HG02943 (cell line): ENCODE measurements around the gene ANKRD35.

ENCODE experiments used
- ATAC-seq: cut with Tn5 transposase; IDR thresholded peaks from one replicate; pipeline ENCODE4 v1.9.1; 2021; ENCODE audit warnings: mild to moderate bottlenecking, low read depth, moderate library complexity; ENCODE audit not compliant: unreplicated experiment

ANKRD35 gene

DNA sequence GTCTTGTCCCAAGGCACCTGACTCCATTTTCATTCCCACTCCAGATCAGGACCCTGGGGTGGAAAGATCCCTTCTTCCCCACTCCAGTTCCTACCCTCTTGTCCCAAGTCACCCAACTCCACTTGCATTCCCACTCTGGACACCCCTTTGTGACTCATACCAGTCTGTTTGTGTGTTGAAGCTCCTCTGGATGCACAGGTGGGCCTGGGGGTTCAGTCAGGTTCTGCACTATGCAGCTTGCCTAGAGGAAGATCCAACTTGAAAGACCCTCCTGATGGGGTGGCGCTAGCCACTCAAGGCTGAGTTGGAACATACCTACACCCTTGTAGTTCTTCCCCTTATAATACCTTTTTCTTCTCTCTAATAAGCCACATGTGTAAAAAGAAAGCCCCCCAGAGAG is 9.8 kb upstream of the ANKRD35 start:
- no peak for ATAC-seq

DNA sequence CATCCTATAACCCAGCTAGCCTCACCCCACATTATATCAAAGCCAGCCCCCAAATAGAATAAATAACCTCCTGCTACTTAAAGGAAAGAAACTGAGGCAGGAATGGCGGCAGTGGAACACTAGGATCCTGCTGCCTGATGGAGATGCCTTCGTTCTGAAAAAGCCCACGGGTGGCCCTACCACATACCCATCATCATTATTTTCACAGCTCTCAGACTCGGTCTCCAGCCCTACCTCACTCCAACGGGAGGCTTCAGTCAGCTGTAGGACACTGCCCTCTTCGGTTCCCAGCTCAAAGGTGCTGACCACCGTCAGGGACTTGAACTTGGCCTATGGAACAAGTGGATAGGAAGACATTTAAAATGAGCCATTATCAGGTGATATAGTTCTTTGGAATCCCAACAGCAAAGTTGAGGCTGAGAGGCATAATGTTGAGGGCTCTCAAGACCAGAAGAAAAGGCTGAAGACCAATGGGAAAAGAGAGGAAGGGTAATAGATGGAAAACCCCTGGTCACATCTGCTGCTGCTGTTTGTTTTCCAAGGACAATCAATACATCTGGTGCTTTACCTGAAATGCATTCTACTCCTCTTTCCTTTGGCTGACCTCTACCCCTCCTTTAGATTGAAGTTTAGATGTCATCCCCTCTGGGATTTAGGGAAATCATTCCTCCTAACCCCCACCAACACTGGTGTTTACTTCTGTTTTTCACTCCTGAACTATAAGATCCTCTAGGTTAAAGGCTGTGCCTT is 7.8 kb upstream of the ANKRD35 start:
- no peak for ATAC-seq

DNA sequence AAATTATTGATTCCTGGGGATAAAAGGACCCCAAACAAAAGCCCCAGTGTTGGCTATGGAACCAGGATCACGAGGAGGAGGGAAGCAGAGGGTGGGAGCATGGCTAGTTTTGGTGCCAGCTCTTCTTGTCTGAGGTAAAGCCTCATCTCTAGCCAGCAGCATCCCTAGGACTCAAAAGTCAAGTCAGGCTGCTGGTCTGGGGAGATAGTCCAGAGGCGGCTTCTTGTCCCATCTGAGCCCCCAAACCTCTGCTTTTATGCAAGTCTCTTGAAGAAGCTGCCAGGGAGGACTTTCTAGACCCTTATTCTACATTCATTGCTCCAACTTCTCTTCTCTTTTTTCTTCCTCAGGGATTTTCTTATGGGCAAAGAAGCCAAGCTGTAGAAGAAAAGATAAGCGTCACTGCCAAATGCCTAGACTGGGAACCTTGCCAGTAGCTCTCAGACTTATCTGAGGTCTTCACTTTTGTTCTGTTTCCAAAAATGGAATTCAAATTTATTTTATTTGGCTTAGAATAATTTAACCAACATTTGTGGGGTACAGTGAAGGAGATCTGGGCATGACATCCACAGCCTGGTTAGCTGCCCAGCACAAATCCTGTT is 6.9 kb upstream of the ANKRD35 start:
- ATAC-seq, result no peak

DNA sequence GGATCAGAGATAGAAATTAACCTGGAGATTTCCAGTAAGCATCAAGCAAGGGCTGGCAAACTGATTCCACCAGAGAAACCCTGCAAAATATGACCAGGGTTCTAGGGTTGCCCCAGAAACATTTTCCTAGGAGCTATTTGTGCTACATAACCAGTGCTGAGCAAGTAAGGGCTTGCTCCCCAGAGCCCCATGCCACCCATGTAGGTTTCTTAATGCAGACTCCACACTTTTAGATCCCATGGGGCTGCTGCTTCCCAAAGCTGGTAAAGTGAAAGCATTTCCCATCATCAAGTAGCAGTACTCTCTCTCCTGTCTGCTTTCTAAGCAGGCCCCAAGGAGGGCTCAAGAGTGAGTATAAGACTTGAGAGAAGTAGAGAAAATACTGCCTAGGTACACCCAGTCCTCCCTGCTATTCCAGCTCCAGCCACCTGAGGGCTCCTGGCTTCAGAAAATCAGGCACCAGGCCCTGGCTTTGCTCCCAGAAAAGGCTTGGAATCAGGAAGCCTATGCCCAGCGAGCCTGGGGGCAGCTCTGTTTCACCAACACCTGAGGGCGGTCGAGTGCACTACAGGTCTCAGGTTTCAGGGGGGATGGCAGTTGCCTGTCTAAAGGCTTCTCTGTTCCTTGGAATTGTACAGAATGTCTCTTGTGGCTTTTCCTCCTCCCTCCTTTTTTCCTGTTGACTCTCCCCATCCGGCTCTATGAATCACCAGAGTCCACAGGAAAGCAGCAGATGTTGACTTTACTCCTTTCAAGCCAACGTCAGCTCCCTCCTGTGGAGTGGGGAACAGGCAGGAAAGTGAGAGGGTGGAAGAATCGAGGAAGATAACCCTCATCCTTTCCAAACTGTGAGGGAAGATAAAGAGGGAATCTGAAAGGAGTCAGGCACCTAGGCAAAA is 6.2 kb upstream of the ANKRD35 start:
- ATAC-seq, result no peak

DNA sequence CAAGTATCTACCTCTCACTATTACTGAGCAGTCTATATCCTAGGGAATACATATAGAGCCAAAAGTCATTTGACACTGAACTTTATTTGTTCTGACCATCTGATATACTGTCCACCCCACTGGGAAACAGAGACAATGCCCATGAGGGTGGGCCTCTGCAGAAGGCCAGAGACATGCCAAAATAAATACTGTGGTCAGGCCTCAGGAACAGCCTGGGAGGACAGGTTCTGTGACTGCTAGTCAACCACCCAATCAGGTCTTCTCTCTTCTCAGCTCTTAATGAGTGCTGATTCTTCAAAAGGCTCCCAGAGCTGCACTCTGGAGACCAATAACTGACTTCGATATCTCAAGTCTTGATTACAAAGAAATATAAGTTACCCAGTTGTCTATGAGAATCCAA is 5.5 kb upstream of the ANKRD35 start:
- ATAC-seq, result no peak

DNA sequence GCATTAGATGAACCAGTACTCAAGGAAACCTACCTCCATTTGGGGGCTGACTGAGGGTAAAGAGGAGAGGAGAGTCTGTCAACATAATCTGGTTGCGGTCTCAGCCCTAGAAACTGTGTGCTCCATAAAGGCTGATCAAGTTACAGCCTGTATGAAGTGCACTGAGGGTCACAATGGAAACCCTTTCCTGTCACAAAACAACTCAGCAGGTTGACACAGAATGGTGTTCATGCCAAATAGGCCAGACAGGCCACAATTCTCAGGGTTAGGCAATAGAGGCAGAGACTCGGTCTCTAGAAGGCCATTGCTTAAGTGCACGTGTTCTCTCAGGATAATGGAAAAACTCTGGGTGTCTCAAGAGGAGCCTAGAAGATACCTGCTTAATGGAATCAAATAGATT is 4.1 kb upstream of the ANKRD35 start:
- no peak for ATAC-seq

DNA sequence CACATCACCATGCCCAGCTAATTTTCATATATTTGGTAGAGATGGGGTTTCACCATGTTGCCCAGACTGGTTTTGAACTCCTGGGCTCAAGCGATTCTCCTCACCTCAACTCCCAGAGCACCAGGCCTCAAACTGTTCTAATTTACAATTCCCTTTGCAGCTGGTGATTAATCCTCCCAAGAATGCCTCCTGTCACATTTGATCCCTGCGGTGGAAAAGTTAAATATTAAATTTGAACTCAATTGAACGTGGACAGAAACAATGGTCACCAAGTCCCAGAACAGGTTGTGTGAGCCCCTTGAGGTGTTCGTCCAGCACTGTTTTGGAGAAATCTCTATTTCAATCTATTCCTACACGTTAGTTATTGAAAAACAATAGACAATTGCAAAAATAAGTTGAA is 2.0 kb upstream of the ANKRD35 start:
- no peak for ATAC-seq

DNA sequence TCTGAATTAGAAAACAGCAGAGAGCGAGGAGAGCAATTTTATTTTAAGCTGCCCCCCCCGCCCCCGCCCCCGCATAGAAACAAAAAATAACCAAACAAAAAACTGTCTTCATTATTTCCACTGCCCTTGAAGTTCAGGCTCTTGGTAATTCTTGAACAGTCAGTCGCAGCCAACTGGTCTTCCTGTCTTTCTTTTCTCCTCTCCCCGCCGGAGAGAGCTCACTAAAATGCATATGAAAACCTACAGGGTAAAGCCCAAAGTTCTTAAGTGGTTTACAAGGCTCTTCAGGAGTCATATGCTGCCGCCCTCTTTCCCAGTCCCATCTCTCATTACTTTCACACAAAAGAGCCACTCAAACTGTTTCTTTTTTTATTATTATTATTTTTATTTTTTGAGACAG is 1.1 kb upstream of the ANKRD35 start:
- no peak for ATAC-seq

DNA sequence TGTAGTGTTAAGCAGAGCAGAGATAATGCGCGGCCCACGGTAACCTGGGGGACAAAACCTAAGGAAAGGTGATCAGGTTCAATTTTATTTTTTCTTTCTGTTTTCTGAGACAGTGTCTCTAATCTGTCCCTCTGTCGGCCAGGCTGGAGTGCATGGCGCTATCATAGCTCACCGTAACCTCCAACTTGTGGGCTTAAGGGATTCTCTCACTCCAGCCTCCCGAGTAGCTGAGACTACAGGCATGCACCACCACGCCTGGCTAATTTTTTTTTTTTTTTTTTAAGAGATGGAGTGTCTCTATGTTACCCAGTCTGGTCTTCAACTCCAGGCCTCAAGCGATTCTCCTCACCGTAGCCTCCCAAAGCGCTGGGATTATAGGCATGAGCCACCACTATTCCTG is 724 bp upstream of the ANKRD35 start:
- no peak for ATAC-seq

DNA sequence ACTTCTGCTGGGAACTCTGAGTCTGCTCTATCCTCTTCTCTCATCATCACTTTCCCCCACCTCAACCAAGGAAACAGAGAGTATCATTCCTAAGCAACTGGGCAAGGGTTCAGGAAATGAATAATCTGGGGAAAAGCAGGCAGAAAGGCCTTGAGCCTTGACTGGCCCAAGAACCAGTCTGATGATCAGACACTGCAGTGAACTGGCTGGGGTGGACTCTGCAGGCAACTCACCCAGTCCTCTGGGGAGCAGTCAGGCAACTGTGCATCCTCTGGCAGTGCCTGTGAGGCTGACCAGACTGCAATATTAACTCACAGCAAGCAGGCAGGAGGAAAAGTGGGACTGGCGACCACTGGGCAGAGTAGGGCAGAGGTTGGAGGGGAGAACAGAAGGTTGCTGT is 991 bp downstream of the ANKRD35 start:
- ATAC-seq, result no peak

DNA sequence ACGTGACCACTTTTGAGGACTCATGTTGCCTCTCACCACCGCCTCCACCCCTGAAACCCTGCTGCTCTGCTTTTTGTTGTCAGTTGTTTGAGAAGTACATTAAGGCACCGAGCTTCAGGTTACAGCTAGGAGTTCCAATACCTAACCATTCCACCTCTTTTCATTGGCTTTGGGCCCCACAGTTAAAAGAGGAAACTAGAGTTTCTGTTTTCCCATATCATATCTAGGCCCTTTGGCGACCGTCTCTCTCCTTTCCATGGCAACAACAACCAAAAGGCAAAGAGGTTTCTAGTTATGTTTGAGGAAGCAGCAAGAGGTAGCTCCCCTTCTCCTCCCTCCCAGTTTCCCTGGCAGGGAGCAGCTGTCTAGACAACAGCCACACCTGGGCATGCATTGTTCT is 5.9 kb downstream of the ANKRD35 start:
- no peak for ATAC-seq

DNA sequence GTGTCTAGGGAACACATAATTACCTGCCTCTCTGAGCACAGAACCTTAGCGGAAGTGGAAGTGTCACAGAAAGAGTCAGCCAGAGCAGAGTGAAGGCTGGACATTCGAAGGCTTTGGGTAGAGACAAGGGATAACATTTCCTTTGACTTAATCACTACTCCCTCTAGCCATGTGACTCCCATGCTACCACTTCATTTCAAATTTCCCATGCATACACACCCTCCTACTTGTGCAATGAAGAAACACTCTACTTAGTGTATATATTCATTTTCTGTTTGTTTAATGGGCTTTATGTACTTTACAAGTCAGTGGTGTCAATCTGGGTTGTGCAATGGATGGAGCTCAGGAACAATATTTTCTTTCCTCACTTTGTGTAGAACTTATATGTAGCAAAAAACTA is 6.9 kb downstream of the ANKRD35 start:
- no peak for ATAC-seq

DNA sequence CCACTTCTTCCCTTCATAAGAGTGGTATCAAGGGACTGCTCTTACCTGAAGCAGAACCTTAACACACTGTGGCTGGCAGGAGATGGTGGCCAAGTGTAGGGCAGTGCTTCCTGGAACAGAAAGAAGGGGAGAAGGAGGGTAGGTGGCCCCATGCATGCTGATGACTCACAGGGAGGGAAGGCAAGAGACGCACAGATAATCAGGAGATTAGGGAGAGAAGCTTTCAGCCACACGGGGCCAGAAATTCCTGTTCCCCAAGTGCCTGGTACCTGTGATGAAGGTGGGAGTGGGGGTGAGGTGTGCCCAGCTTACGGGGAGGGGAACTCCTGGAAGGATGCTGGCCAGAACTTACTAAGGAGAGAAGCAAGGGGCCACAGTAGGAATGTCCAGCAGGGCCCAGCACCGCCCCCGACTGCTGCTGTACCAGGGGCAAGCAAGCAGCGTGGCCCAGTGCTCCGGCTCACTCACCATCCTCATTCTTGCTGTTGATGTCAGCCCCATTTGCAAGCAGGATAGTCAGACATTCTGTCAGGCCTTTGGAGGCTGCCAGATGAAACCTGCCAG is 7.7 kb downstream of the ANKRD35 start:
- no peak for ATAC-seq

DNA sequence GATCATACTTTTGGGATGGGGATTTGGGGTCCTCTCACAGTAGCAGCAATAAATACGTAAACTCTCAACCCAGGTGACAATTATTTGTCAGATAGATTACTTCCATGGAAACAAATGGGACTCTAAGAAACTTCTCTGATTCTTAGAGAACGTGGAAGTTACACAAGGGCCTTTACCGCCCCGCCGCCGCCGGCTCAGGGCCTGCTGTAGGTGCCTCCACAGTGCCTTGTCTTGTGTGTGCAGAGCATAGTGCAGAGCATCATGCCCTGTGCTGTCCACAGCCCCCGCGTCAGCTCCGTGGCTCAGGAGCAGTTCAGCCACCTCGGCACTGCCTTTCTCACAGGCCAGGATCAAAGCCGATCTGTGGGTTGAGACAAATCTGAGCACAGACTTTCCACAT is 11.0 kb downstream of the ANKRD35 start:
- ATAC-seq, result no peak

DNA sequence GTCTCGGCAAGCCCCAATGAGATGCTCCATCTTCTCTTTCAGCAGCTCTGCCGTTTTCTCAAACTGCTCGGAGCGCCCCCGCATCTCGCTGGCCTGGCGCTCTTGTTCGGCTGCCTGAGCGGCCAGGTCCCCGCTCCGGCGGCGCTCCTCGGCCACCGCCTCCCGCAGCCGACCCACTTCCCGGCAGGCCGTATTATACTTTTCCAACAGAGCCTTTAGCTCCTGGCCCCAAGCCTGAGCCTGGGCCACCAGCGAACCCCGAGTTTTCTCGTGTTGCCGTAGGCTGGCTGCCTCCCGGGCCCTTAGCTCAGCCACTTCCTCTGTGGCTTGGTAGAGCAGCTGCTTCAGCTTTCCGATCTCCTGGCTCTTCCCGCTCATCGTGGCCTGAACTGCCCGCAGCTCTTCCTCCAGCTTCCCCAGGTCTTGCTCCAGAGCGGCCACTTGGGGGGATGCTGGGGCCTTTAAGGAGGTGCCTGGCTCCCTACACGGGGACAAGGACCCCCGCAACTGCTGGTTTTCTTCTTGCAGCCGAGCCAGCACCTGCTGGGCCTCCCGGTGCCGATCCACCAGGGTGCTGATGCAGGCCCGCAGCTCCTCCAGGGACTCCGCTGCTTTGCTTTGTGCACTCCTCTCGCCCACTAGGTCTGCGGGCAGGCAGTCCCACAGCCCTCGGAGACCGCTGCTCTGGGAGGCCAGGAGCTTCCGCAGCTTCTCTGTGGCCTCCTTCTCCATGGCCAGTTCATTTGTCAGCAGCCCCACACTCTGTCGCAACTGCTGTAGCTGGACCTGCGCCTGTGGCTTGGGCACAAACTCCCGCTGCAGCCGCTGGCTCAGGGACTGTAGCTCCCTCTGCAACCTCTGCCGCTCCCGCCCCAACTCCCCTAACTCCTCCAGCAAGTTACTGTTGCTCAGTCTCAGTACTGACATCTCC is 13.4 kb downstream of the ANKRD35 start:
- no peak for ATAC-seq

DNA sequence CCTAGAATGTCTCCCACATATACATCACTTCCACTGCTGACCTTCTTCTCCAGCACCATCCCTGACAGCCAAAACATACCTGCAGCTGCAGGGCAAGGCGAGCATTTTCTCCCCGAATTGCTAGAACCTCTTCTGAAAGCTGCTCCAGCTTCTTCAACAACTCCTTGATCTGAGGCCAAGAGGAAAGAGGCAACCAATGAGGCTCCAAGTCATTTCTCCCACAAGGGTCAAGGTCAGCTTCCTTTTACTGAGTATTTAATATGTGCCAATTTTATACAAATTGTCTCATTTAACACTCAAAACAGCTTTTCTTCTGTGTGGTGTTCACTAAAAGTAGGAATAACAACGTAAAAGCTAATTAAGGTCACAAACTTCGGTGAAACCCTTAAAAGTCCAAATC is 17.4 kb downstream of the ANKRD35 start:
- no peak for ATAC-seq

DNA sequence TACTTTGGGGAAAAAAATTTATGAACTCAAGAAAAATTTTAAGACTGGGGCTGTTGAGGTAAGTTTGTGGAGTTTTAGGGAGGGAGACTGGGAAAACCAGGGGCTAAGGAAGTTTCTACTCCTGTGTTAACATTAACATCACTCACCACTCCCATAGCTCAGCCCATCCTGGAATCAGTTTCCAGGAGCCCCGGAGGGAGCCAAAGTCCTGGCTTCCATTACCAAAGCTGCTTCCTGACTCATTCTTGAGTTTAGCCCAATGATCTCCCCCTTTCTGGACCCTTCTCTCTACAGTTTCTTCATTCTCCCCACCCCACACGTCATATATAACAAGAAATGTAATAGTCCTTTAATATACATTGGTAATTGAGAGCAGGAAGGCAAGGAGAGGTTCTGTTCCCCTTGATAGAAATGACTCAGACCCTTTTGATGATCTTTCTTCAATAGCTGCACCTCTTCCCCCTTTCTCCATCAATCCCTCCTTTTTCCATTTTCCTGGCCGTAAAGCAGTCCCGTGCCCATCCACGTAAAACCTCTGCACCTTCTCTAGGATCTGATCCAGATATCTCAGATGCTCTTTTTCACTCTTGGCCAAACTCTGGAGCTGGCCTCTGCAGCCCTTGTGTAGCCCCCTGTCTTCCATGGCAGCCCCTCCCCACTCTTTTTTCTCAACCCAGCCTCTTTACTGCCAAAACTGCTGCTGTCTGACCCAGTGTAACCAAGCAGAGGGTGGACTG is 22.2 kb downstream of the ANKRD35 start:
- no peak for ATAC-seq

DNA sequence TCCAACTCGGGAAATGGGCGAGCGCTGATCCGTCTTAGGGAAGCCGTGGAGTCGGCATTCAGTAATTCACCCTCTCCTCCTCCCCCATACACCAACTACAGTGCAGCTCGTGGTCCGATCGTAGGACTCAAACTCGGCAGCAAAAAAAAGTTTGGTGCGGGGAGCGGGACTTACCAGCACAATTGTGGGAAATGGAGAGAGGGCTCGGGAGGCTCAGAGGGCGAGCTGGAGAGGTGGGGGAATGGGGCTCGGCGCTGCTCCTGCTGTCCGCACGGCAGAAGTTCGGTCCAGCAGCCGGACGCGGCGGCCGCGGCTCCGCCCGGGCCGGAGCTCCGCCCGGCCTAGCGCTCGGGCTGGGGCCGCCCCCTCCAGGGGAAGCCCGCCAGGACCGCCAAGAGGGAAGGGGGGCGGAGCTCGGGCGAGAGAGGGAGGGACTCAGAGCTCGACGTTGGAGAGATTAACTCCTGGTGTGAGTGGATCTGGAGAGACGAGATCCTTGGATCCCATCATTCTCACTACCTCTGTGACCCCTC is 26.1 kb downstream of the ANKRD35 start:
- ATAC-seq, result peak; percentile 61

DNA sequence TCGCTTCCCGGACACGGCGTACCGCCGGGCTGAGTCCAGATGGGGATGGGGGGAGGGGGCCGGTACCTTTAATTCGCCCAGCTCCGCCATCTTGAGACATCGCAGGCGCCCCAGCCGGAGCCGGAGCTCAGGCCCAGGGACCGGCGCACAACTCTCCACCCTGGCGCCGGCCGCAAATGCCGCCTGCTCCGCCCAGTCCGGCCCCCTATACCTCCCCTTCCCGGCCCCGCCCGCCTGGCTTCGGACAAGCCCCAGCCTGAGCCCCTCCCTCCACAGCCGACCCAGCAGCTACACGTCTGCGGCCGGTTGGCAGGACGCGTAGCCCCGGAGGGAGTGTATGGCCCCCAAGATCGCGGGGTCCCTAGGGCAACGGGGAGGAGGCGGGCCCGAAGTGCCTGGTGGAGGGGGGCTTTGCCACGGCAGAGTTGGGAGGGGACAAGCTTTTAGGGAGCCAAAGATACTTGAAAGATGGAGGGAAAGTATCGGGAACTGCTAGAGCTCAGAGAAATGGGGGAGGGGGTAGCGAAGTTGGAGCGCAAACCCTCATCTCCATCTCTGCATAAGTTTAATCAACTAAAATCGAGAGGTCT is 26.7 kb downstream of the ANKRD35 start, which contains the start of gene PIAS3:
Gene PIAS3 (minus strand): TSS at position 181 of the 590 bp plus-strand sequence. CDS start 91 bp downstream, at position 90.
- ATAC-seq, result peak; percentile 75
